Stomach (tissue), 9 donors: ENCODE results near the gene HBQ1. TPM values are rescaled to one million over a fixed set of nuclear protein-coding genes. Genes with fewer than 3 reads are reported as not detected.
"Not testable (repeated sequence)": the region's sequence is repeated elsewhere in the genome, so short reads cannot be mapped to it uniquely, and the experiment has no call there.

ENCODE experiments used
- DNase-seq, 2 donors: peaks; one replicate each; pipeline versions ENCODE4 v3.0.0 to v3.0.0-alpha.2; 2013 to 2019
- H3K27ac ChIP-seq, 5 donors: fragments of 200-600 bp in 4 of 5; sonication (generic) in 4 of 5; one replicate each; pipeline ENCODE4 v1.5.1; 2013 to 2019; ENCODE audit warnings: mild to moderate bottlenecking in 1 of 5, moderate library complexity in 1 of 5
- H3K27me3 ChIP-seq, 3 donors: fragments of 200-600 bp; sonication (generic); one replicate each; pipeline ENCODE4 v1.5.1; 2017 to 2019; ENCODE audit warnings: mixed run types in 1 of 3
- H3K36me3 ChIP-seq, 4 donors: fragments of 200-600 bp; sonication (generic); 1 replicate in 3 of 4; 2 replicates in 1 of 4; pipeline ENCODE4 v1.5.1; 2016 to 2019
- H3K4me1 ChIP-seq, 4 donors: fragments of 200-600 bp; sonication (generic); one replicate each; pipeline ENCODE4 v1.5.1; 2016 to 2019
- H3K4me3 ChIP-seq, 4 donors: fragments of 200-600 bp; sonication (generic) in 3 of 4; one replicate each; pipeline ENCODE4 v1.5.1; 2016 to 2019; ENCODE audit warnings: mild to moderate bottlenecking in 1 of 4
- H3K9me3 ChIP-seq, 4 donors: fragments of 200-600 bp; sonication (generic); one replicate each; pipeline ENCODE4 v1.5.1; 2016 to 2019
- EP300 ChIP-seq: sonication (generic); formaldehyde crosslinking; IDR thresholded peaks from one replicate; pipeline ENCODE4 v1.6.1; 2017; ENCODE audit warnings: antibody characterized with exemption
- POLR2A ChIP-seq, 4 donors: fragments of 450-650 bp; IDR thresholded peaks; one replicate each; pipeline ENCODE4 v1.6.1; 2016; ENCODE audit warnings: antibody characterized with exemption in 4 of 4, control low read depth in 2 of 4, mild to moderate bottlenecking in 1 of 4, moderate library complexity in 1 of 4
- POLR2AphosphoS5 ChIP-seq, 3 donors: sonication (generic); formaldehyde crosslinking; IDR thresholded peaks; one replicate each; pipeline ENCODE4 v1.6.1; 2016; ENCODE audit warnings: antibody characterized with exemption in 3 of 3
- WGBS, 5 donors: extraction: QIAGEN DNeasy Blood & Tissue Kit in 3 of 5; methylation state at CpG; one replicate each; pipeline versions ENCODE4 v1.1.5 to v1.1.7; 2013 to 2018; 5-methylcytosine and 5-hydroxymethylcytosine counted together
- intact Hi-C: fragments of 100-400 bp; cut with DNase I; formaldehyde crosslinking; loops from one replicate; pipeline ENCODE4 v1.15.1; 2023; ENCODE audit warnings: low total_unique reads
- polyA plus RNA-seq, 3 donors: library from polyadenylated mRNA; stranded (reverse); fragments of 200-250 nt; gene quantifications; one replicate each; pipeline ENCODE4 v1.2.3, GENCODE V29; 2013
- total RNA-seq, 5 donors: library from RNA; depleted of rRNA; stranded (reverse); fragments of >200 nt; gene quantifications; one replicate each; pipeline versions ENCODE4 v1.1.0 to v1.2.3, GENCODE V29; 2014 to 2016
- TF ChIP-seq, protein P1 (sequence below), 7 experiments: fragments of 450-650 bp in 4 of 7; fragments of 200-600 bp in 3 of 7; sonication (generic) in 3 of 7; IDR thresholded peaks; one replicate each; pipeline ENCODE4 v1.5.1; 2016 to 2019; ENCODE audit warnings: antibody characterized with exemption in 7 of 7, control low read depth in 2 of 7, mild to moderate bottlenecking in 1 of 7
- donor health status: healthy with polysubstance abuse.
- donor health status: Bipolar disorder and iron deficiency.
- donor health status: healthy.

The HBQ1 gene
- total and polyA plus RNA-seq, 8 donors, result not detected

DNA sequence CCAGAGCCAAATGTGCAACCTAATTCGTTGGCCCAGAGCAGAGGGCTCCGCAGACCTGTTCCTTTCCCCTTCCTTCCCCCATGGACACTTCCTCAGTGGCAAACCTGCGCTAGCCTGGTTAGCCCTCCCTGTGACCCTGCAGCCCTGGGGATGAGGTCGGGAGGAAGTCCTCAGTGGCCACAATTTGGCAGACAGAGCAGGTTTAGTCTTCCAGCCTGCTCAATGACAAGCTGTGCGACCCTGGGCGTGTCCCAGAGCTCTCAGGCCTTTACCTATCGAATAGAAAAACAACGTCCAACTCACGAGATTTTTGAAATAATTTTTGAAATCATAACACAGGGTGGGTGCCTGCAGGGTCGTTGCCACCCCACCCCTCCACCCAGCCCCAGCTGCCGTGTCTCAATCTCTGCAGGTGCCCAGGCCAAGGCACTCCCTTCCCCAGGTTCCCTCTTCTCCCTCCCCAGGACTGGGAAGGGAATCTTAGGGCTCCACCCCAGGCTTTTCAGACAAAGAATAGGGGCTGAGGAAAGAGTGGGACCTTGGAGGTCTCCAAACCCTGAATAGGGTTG lies 13.1 kb upstream of the HBQ1 start:
- Histone ChIP-seq H3K36me3 (no peaks in the 10 kb centered on the region), H3K9me3 (no peaks in the 10 kb centered on the region), H3K27ac (no peak overlapping the region), H3K4me3 (no peak overlapping the region), H3K4me1 (peaks cover 16 to 25% (median 19%) of the 10 kb centered on the region in 4 donors), H3K27me3 (peaks cover 29 to 89% (median 63%) of the 10 kb centered on the region in 3 donors)
- TF ChIP-seq, protein P1, sequence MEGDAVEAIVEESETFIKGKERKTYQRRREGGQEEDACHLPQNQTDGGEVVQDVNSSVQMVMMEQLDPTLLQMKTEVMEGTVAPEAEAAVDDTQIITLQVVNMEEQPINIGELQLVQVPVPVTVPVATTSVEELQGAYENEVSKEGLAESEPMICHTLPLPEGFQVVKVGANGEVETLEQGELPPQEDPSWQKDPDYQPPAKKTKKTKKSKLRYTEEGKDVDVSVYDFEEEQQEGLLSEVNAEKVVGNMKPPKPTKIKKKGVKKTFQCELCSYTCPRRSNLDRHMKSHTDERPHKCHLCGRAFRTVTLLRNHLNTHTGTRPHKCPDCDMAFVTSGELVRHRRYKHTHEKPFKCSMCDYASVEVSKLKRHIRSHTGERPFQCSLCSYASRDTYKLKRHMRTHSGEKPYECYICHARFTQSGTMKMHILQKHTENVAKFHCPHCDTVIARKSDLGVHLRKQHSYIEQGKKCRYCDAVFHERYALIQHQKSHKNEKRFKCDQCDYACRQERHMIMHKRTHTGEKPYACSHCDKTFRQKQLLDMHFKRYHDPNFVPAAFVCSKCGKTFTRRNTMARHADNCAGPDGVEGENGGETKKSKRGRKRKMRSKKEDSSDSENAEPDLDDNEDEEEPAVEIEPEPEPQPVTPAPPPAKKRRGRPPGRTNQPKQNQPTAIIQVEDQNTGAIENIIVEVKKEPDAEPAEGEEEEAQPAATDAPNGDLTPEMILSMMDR (IDR thresholded peaks at IDR 0.05), result no peak
- TF ChIP-seq POLR2A (IDR thresholded peaks at IDR 0.05) (no peak), POLR2AphosphoS5 (IDR thresholded peaks at IDR 0.05) (no peak), EP300 (no peak)
- intact Hi-C loops, result no loop called here
- 9 to 17% (median 13%) methylated on average over 11 of the region's 11 CpGs for WGBS, 5 donors
- DNase-seq, result no peak

DNA sequence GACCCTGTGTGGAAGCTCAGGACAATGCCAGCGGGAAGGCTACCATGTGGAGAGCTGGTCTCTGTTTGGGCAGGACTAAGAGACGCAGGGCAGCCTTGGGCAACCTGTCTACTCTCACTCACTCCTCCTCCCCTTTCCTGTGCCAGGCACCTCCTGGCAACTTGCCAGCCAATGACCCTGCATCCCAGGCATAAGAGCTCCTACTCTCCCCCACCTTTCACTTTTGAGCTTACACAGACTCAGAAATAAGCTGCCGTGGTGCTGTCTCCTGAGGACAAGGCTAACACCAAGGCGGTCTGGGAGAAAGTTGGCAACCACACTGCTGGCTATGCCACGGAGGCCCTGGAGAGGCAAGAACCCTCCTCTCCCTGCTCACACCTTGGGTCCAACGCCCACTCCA lies 11.8 kb upstream of the HBQ1 start:
- Histone ChIP-seq H3K27me3 (peaks cover 29 to 81% (median 67%) of the 10 kb centered on the region in 3 donors), H3K27ac (no peak overlapping the region), H3K9me3 (no peaks in the 10 kb centered on the region), H3K4me3 (no peak overlapping the region), H3K4me1 (peaks cover 16 to 28% (median 20%) of the 10 kb centered on the region in 4 donors), H3K36me3 (no peaks in the 10 kb centered on the region)
- TF ChIP-seq, protein P1 (IDR thresholded peaks at IDR 0.05), result no peak
- TF ChIP-seq EP300, result no peak
- TF ChIP-seq POLR2A (IDR thresholded peaks at IDR 0.05), result no peak
- no peak for TF ChIP-seq POLR2AphosphoS5 (IDR thresholded peaks at IDR 0.05)
- no peak for DNase-seq
- WGBS, 5 donors, result 49 to 61% (median 58%) methylated on average over 6 of the region's 6 CpGs
- intact Hi-C loops, result no loop called here

DNA sequence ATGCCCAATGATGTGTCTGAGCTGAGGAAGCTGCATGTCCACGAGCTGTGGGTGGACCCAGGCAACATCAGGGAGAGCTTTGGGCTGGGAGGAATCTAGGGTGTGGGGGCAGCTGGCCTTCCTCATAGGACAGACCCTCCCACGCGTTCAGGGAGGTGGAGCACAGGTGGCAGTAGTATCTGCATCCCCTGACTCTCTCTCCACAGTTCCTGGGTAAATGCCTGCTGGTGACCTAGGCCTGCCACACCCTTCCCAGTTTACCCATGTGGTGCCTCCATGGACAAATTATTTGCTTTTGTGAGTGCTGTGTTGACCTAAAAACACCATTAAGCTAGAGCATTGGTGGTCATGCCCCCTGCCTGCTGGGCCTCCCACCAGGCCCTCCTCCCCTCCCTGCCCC lies 11.2 kb upstream of the HBQ1 start:
- no peak for DNase-seq
- no peak overlapping the region for H3K4me3 ChIP-seq
- H3K27me3 ChIP-seq, result peaks cover 29 to 84% (median 69%) of the 10 kb centered on the region in 3 donors
- H3K27ac ChIP-seq, result no peak overlapping the region
- no peaks in the 10 kb centered on the region for H3K36me3 ChIP-seq
- WGBS, 5 donors, result 9 to 33% (median 27%) methylated on average over 1 to 3 of the region's 3 CpGs
- TF ChIP-seq, protein P1 (IDR thresholded peaks at IDR 0.05), result no peak
- TF ChIP-seq EP300, result no peak
- TF ChIP-seq POLR2AphosphoS5 (IDR thresholded peaks at IDR 0.05), result no peak
- no peak for TF ChIP-seq POLR2A (IDR thresholded peaks at IDR 0.05)
- H3K9me3 ChIP-seq, result no peaks in the 10 kb centered on the region
- intact Hi-C loops, result no loop called here
- peaks cover 16 to 29% (median 21%) of the 10 kb centered on the region in 4 donors for H3K4me1 ChIP-seq

DNA sequence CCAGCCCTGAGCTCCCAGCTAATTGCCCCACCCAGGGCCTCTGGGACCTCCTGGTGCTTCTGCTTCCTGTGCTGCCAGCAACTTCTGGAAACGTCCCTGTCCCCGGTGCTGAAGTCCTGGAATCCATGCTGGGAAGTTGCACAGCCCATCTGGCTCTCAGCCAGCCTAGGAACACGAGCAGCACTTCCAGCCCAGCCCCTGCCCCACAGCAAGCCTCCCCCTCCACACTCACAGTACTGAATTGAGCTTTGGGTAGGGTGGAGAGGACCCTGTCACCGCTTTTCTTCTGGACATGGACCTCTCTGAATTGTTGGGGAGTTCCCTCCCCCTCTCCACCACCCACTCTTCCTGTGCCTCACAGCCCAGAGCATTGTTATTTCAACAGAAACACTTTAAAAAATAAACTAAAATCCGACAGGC lies 10.2 kb upstream of the HBQ1 start:
- H3K9me3 ChIP-seq, intact Hi-C loops, H3K36me3 ChIP-seq, H3K27ac ChIP-seq, H3K4me3 ChIP-seq: not testable (repeated sequence)
- peak in 1 of 2 donors; percentile 52 for DNase-seq
- H3K27me3 ChIP-seq, result peaks cover 30 to 92% (median 74%) of the 10 kb centered on the region in 3 donors
- peaks cover 14 to 27% (median 19%) of the 10 kb centered on the region in 4 donors for H3K4me1 ChIP-seq
- WGBS, 5 donors, result 2 to 8% (median 3%) methylated on average over 5 of the region's 5 CpGs

DNA sequence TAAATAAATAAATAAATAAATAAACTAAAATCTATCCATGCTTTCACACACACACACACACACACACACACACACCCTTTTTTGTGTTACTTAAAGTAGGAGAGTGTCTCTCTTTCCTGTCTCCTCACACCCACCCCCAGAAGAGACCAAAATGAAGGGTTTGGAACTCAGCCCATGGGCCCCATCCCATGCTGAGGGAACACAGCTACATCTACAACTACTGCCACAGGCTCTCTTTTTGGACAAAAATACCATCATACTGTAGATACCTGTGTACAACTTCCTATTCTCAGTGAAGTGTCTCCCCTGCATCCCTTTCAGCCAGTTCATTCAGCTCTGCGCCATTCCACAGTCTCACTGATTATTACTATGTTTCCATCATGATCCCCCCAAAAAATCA lies 9.5 kb upstream of the HBQ1 start:
- TF ChIP-seq EP300, result no peak
- TF ChIP-seq POLR2A (IDR thresholded peaks at IDR 0.05), result no peak
- no peak for TF ChIP-seq POLR2AphosphoS5 (IDR thresholded peaks at IDR 0.05)
- TF ChIP-seq, protein P1 (IDR thresholded peaks at IDR 0.05), result no peak
- H3K27ac ChIP-seq, result no peak overlapping the region
- 41 to 95% (median 61%) methylated on average over 1 of the region's 1 CpG for WGBS, 5 donors
- H3K27me3 ChIP-seq, result peaks cover 30 to 92% (median 74%) of the 10 kb centered on the region in 3 donors
- H3K9me3 ChIP-seq, result no peaks in the 10 kb centered on the region
- no peaks in the 10 kb centered on the region for H3K36me3 ChIP-seq
- H3K4me3 ChIP-seq, result no peak overlapping the region
- no peak for DNase-seq
- intact Hi-C loops, result no loop called here
- H3K4me1 ChIP-seq, result peaks cover 7 to 24% (median 14%) of the 10 kb centered on the region in 4 donors

DNA sequence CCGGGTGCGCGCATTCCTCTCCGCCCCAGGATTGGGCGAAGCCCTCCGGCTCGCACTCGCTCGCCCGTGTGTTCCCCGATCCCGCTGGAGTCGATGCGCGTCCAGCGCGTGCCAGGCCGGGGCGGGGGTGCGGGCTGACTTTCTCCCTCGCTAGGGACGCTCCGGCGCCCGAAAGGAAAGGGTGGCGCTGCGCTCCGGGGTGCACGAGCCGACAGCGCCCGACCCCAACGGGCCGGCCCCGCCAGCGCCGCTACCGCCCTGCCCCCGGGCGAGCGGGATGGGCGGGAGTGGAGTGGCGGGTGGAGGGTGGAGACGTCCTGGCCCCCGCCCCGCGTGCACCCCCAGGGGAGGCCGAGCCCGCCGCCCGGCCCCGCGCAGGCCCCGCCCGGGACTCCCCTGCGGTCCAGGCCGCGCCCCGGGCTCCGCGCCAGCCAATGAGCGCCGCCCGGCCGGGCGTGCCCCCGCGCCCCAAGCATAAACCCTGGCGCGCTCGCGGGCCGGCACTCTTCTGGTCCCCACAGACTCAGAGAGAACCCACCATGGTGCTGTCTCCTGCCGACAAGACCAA lies 7.8 kb upstream of the HBQ1 start, which contains the start of gene HBA2:
Gene HBA2 (plus strand): TSS at position 503 of the 568 bp plus-strand sequence. CDS start 37 bp downstream, at position 540.
- WGBS, 5 donors, result no CpG with 5 or more reads among the region's 74 CpGs
- H3K4me3 ChIP-seq, H3K36me3 ChIP-seq, DNase-seq, H3K27ac ChIP-seq, intact Hi-C loops, H3K9me3 ChIP-seq: not testable (repeated sequence)
- peaks cover 0 to 19% (median 12%) of the 10 kb centered on the region in 4 donors for H3K4me1 ChIP-seq
- peaks cover 15 to 86% (median 67%) of the 10 kb centered on the region in 3 donors for H3K27me3 ChIP-seq

DNA sequence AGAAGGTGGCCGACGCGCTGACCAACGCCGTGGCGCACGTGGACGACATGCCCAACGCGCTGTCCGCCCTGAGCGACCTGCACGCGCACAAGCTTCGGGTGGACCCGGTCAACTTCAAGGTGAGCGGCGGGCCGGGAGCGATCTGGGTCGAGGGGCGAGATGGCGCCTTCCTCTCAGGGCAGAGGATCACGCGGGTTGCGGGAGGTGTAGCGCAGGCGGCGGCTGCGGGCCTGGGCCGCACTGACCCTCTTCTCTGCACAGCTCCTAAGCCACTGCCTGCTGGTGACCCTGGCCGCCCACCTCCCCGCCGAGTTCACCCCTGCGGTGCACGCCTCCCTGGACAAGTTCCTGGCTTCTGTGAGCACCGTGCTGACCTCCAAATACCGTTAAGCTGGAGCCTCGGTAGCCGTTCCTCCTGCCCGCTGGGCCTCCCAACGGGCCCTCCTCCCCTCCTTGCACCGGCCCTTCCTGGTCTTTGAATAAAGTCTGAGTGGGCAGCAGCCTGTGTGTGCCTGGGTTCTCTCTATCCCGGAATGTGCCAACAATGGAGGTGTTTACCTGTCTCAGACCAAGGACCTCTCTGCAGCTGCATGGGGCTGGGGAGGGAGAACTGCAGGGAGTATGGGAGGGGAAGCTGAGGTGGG lies 6.9 kb upstream of the HBQ1 start:
- H3K36me3 ChIP-seq, intact Hi-C loops, DNase-seq, H3K27ac ChIP-seq, H3K9me3 ChIP-seq, H3K4me3 ChIP-seq: not testable (repeated sequence)
- Histone ChIP-seq H3K27me3 (peaks cover 14 to 86% (median 67%) of the 10 kb centered on the region in 3 donors), H3K4me1 (peaks cover 0 to 25% (median 12%) of the 10 kb centered on the region in 4 donors)
- WGBS, 5 donors, result 7 to 13% (median 10%) methylated on average over 4 to 30 of the region's 44 CpGs
